CD4-positive, alpha-beta T cell (primary cell): ENCODE results near the gene LBHD1. TPM values are rescaled to one million over a fixed set of nuclear protein-coding genes. Genes with fewer than 3 reads are reported as not detected.
A peak's percentile ranks its signal among the peaks of the same experiment; 100 is the strongest.

Experiments
- ATAC-seq: fragments of 200-7000 bp; cut with Tn5 transposase; one replicate; pipeline ENCODE4 v1.10.0; 2022; ENCODE audit warnings: mild to moderate bottlenecking; ENCODE audit not compliant: poor library complexity
- CTCF ChIA-PET: fragments of 350-600 bp; sonication (Branson Sonifier 250); formaldehyde crosslinking; loops from one replicate; lab custom pipeline; 2021; ENCODE audit warnings: antibody characterized with exemption, inconsistent platforms; lab: Charles Lee
- POLR2A ChIA-PET: fragments of 350-600 bp; sonication (Branson Sonifier 250); formaldehyde crosslinking; loops from one replicate; lab custom pipeline; 2021; ENCODE audit warnings: antibody characterized with exemption, inconsistent platforms; lab: Charles Lee
- DNase-seq, 14 experiments: peaks; one replicate each; pipeline ENCODE4 v3.0.0-alpha.2; 2013 to 2020; ENCODE audit warnings: mixed read lengths in 2 of 14
- H3K27ac ChIP-seq, 2 donors: one replicate each; pipeline versions ENCODE4 v1.5.1 to v1.7.0; 2013; ENCODE audit warnings: low read length in 2 of 2, low read depth in 1 of 2, mild to moderate bottlenecking in 1 of 2
- H3K27me3 ChIP-seq, 2 experiments: 1 replicate in 1 of 2; 2 replicates in 1 of 2; pipeline versions ENCODE4 v1.6.1 to v1.7.0; 2013; ENCODE audit warnings: low read length in 2 of 2, control low read depth in 1 of 2, mild to moderate bottlenecking in 1 of 2, moderate library complexity in 1 of 2; ENCODE audit not compliant: insufficient read depth in 2 of 2, control insufficient read depth in 1 of 2
- H3K36me3 ChIP-seq: one replicate; pipeline ENCODE4 v1.6.1; 2013; ENCODE audit warnings: low read length, control low read depth; ENCODE audit not compliant: insufficient read depth
- H3K4me1 ChIP-seq: one replicate; pipeline ENCODE4 v1.6.1; 2013; ENCODE audit warnings: low read length, control low read depth; ENCODE audit not compliant: insufficient read depth
- H3K4me3 ChIP-seq: one replicate; pipeline ENCODE4 v1.5.1; 2013; ENCODE audit warnings: mild to moderate bottlenecking, low read length, moderate library complexity
- H3K9me3 ChIP-seq, 2 experiments: 1 replicate in 1 of 2; 2 replicates in 1 of 2; pipeline versions ENCODE4 v1.6.1 to v1.7.0; 2013; ENCODE audit warnings: low read length in 2 of 2, mild to moderate bottlenecking in 2 of 2, control low read depth in 1 of 2, moderate library complexity in 1 of 2; ENCODE audit not compliant: control insufficient read depth in 1 of 2, insufficient read depth in 1 of 2
- H3K27ac Mint-ChIP-seq: one replicate; pipeline ENCODE4 v1.8.0; 2020; ENCODE audit warnings: mixed read lengths
- H3K27me3 Mint-ChIP-seq: one replicate; pipeline ENCODE4 v1.8.0; 2021; ENCODE audit warnings: mixed read lengths
- H3K36me3 Mint-ChIP-seq: one replicate; pipeline ENCODE4 v1.8.0; 2021; ENCODE audit warnings: low read depth, mixed read lengths
- H3K4me1 Mint-ChIP-seq: one replicate; pipeline ENCODE4 v1.8.0; 2021; ENCODE audit warnings: low read depth, mixed read lengths
- H3K4me3 Mint-ChIP-seq: one replicate; pipeline ENCODE4 v1.8.0; 2020; ENCODE audit warnings: mild to moderate bottlenecking, mixed read lengths
- H3K9me3 Mint-ChIP-seq: one replicate; pipeline ENCODE4 v1.8.0; 2020; ENCODE audit warnings: mixed read lengths
- intact Hi-C, 2 experiments: fragments of 100-400 bp; cut with DNase I in 1 of 2; cut with micrococcal nuclease in 1 of 2; formaldehyde crosslinking; loops; one replicate each; pipeline versions ENCODE4 v1.15.1 to v1.9.0; 2023 to 2025; cut with DNase I, micrococcal nuclease
- total RNA-seq, 174 experiments: library from RNA in 2 of 174; stranded (reverse) in 2 of 174; gene quantifications; one replicate each; pipeline ENCODE4 v1.2.3 and lab custom pipeline; 2021 to 2026
- TF ChIP-seq, protein P1 (sequence below): fragments of 200-600 bp; IDR thresholded peaks from one replicate; pipeline ENCODE4 v1.8.0; 2022; ENCODE audit warnings: antibody characterized with exemption, mild to moderate bottlenecking

LBHD1 gene
- total RNA-seq, 2 experiments from 2014 or later: 10.4 to 10.5 TPM

DNA sequence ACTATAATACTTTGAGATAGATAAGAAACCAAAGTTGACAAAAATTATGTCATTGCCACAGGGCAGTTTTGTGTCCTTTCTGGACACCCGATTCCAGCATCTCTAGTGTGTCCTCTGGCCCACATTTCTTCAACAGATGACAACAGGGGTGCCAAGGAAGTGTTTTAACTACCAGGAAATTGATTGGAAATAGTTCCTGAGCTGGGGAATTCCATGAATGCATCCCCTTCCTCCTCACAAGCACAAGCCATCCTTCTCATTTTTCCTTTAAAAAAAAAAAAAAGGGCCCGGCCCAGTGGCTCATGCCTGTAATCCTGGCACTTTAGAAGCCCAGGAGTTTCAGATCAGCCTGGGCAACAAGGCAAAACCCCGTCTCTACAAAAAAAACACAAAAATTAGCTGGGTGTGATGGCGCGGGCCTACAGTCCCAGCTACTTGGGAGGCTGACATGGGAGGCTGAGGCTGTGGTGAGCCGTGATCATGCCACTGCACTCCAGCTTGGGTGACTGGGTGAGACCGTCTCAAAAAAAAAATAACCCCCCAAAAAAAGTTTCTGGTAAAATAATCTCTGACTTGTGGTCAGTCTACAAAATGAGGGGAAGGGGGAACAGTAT lies 49.5 kb downstream of the LBHD1 start:
- TF ChIP-seq, protein P1, sequence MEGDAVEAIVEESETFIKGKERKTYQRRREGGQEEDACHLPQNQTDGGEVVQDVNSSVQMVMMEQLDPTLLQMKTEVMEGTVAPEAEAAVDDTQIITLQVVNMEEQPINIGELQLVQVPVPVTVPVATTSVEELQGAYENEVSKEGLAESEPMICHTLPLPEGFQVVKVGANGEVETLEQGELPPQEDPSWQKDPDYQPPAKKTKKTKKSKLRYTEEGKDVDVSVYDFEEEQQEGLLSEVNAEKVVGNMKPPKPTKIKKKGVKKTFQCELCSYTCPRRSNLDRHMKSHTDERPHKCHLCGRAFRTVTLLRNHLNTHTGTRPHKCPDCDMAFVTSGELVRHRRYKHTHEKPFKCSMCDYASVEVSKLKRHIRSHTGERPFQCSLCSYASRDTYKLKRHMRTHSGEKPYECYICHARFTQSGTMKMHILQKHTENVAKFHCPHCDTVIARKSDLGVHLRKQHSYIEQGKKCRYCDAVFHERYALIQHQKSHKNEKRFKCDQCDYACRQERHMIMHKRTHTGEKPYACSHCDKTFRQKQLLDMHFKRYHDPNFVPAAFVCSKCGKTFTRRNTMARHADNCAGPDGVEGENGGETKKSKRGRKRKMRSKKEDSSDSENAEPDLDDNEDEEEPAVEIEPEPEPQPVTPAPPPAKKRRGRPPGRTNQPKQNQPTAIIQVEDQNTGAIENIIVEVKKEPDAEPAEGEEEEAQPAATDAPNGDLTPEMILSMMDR: no peak
- H3K27me3 Mint-ChIP-seq: no peaks in the 10 kb centered on the region
- Histone ChIP-seq H3K4me3 (peak overlapping the region; percentile 69), H3K4me1 (peaks cover 31% of the 10 kb centered on the region), H3K36me3 (peaks cover 26% of the 10 kb centered on the region), H3K27ac (peak overlapping the region; percentile 86 to 88), H3K9me3 (no peaks in the 10 kb centered on the region), H3K27me3 (no peaks in the 10 kb centered on the region)
- peak overlapping the region; percentile 86 for H3K4me3 Mint-ChIP-seq
- no peak for ATAC-seq
- POLR2A ChIA-PET: interaction anchor here (0.6 to 6.0 kb wide), 20 partner anchors 10 to 1671 kb away, joined by 3 to 80 read pairs (median 13); partner anchors contain the start of genes C11orf98, CSKMT, EEF1G and EML3
- peaks cover 27% of the 10 kb centered on the region for H3K4me1 Mint-ChIP-seq
- H3K9me3 Mint-ChIP-seq: no peaks in the 10 kb centered on the region
- H3K36me3 Mint-ChIP-seq: peaks cover 61% of the 10 kb centered on the region
- peak in 2 of 14 experiments; percentile 31 to 53 for DNase-seq
- CTCF ChIA-PET: interaction anchor here (0.6 to 3.6 kb wide), 6 partner anchors 9 to 164 kb away, joined by 3 to 10 read pairs (median 5); partner anchors contain the start of genes ROM1 and TUT1
- H3K27ac Mint-ChIP-seq: peak overlapping the region; percentile 89
- intact Hi-C loops: loop anchor here (1.0 to 5.0 kb wide), 4 partner anchors 24 to 50 kb away; partner anchors contain the start of genes GANAB (in 1 of the 2), INTS5 (in 1 of the 2), LBHD1 (in 1 of the 2) and TUT1 (in 1 of the 2)

DNA sequence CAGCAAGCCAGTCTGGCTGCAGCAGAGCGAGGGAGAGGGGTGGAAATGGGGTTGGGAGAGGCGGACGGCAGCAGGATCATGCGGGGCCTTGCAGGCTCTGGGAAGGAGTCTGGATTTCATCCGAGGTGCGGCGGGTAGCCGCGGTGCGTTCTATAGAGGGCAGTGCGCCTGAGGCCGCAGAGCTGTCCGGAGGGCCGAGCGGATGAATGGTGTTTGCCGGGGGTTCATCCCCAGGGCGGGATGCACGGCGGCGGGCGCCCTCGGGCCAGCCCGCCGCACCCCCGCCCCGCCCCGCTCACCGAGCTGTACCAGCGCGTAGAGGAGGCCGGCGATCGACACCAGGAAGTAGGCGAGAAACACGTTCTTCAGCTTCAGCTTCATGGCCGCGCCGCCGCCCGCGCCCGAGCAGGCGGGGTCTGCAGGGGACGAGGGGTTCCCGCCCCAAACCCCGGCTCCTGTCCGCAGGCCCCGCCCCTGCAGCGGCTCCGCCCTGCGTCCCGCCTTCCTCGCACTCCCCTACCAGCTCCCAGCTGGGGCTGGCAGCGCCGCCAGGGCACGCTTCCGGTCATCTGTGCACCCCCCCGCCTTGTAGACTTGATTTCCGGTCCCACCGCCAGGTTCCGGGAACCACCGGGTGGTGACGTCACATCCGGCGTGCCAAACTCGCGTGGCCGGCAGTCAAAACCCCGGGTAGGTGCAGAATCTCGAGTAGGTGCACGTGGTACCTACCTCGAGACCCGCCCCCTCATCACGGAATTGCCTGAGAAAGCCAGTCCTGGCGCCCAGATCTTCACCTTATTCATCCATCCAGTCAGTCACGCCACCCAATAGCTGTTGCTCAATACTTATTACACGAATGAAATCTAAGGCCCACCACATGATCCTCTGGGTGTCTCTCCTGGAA lies 50.2 kb downstream of the LBHD1 start, which contains the start of gene B3GAT3:
Gene B3GAT3, minus strand, starts transcription at position 420 of the 904 bp plus-strand sequence. Its CDS starts 39 bp downstream, at position 381.
- H3K4me3 Mint-ChIP-seq: peak within 1 kb of the TSS; percentile 95
- Histone ChIP-seq H3K27me3 (no peaks in the 10 kb centered on the region), H3K9me3 (no peaks in the 10 kb centered on the region), H3K4me1 (peaks cover 32% of the 10 kb centered on the region), H3K4me3 (peak within 1 kb of the TSS; percentile 69), H3K36me3 (peaks cover 28% of the 10 kb centered on the region), H3K27ac (peak within 1 kb of the TSS; percentile 86 to 88)
- peaks cover 58% of the 10 kb centered on the region for H3K36me3 Mint-ChIP-seq
- no peaks in the 10 kb centered on the region for H3K9me3 Mint-ChIP-seq
- H3K27me3 Mint-ChIP-seq: no peaks in the 10 kb centered on the region
- POLR2A ChIA-PET: interaction anchor here (0.6 to 6.0 kb wide), 23 partner anchors 8 to 1672 kb away, joined by 3 to 80 read pairs (median 10); partner anchors contain the start of genes C11orf98, CSKMT, EEF1G and EML3
- H3K27ac Mint-ChIP-seq: peak within 1 kb of the TSS; percentile 89
- TF ChIP-seq, protein P1: no peak
- CTCF ChIA-PET: interaction anchor here (0.6 to 3.6 kb wide), 7 partner anchors 8 to 165 kb away, joined by 3 to 10 read pairs (median 4); partner anchors contain the start of genes C11orf98, CSKMT, LBHD1 and ROM1
- intact Hi-C loops: loop anchor here (1.0 to 5.0 kb wide), 4 partner anchors 25 to 50 kb away; partner anchors contain the start of genes GANAB (in 1 of the 2), INTS5 (in 1 of the 2), LBHD1 (in 1 of the 2) and TUT1 (in 1 of the 2)
- H3K4me1 Mint-ChIP-seq: peaks cover 27% of the 10 kb centered on the region
- ATAC-seq (peak; percentile 82), DNase-seq (peak; percentile 91 to 99 (median 95))
